NCI-H1694 treated with DMSO at 0.1 percent for 48 hours (cell line): ENCODE results near the gene KATNAL1.

ENCODE experiments used
- DNase-seq: peaks from one replicate; lab custom pipeline; 2025; lab: John Stamatoyannopoulos, UW

The KATNAL1 gene

DNA sequence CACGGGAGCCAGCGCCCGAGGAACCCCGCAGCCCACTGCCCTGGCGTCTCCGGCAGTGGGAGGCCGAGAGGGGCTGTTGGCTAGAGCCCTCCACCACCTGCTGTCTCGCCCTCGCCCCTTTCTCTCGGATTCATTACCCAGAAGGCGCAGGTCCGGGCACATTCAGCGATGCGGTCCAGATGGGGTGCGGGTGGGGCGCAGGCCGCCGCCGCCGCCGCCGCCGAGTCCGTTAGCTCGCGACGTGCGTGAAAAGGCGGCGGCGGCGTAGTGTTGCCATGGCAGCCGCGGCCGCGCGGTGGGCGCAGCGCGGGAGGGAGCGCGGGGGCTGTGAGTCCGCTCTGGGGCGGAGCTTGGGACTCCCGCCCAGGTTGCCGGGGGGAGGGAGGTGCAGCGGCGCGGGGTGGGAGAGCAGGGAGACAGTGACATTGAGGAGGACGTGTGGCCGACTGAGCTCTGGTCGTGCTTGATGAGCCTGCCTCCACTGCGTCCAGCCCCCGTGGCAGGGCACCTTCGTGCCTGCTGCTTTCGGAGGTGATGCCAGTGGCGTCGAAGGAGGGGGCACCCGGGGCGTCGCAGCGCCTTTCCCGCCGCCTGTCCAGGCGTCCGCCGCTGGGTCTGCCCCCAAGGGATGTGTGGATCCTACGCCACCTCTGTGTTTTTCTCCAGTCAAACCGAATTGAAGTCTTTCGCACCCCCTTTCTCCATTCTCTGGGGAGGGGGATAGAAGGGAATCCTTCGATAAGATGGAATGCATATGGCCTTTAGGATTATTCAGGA is at the start of gene KATNAL1:
KATNAL1 (minus strand) TSS at position 358 of the 777 bp plus-strand sequence. CDS start 23,774 bp downstream, outside the sequence.
- peak; percentile 51 for DNase-seq

- DNase-seq: no peak
These were observed 48.5 kb upstream of the KATNAL1 start for GRCh38 chr13:30355839-30356238.

GRCh38 chr13:30355384-30355699 is 48.0 kb upstream of the KATNAL1 start:
- no peak for DNase-seq

GRCh38 chr13:30354493-30355383 is 47.4 kb upstream of the KATNAL1 start:
- no peak for DNase-seq

DNA sequence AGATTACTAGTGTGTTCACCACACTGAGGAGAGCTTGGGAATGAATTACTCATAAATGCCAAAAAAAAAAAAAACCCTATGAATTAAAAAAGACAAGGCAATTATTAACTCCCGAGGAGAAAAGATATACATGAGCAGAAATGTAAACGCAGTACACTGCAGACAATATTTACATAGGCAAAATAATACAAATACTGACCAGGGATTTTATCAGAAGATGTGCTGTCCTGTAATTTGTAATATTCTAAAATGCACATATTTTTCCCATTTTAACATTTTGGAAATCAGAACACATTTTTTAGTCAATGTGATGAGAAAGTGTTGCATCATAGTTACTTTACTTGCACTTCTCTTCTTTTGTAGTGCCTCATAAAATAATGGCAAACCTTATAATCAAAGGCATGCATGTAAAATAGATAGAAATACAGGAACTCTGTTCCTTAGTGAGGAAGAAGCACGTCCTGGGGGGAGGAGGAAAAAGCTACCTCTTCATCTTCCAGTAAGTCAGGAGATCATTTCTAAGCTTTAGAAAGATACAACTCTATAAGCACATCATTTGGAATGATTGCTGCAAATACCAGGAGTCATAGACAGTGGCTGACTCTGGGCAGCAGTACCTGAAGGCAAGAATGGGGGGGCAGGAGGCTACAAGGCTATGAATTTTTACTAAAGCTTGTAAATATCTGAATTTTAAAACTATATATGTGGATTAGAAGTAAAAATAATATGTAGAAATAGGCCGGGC is 46.3 kb upstream of the KATNAL1 start:
- DNase-seq: no peak

GRCh38 chr13:30353060-30353459 is 45.7 kb upstream of the KATNAL1 start:
- no peak for DNase-seq

GRCh38 chr13:30352121-30352520 is 44.8 kb upstream of the KATNAL1 start:
- no peak for DNase-seq

DNA sequence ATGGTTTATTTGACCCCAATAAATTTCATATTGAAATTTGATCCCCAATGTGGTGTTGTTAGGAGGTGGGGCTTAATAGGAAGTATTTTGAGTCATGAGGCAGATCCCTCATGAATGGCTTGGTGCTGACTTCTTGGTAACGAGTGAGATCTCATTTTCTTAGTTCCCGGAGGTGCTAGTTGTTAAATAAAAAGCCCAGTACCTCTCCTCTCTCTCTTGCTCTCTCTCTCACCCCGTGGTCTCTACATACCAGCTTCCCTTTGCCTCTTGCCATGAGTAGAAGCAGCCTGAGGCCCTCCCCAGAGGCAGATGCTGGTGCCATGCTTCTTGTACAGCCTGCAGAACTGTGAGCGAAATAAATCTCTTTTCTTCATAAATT is 39.4 kb upstream of the KATNAL1 start:
- DNase-seq: no peak

- DNase-seq: no peak
These were observed 38.9 kb upstream of the KATNAL1 start for GRCh38 chr13:30346153-30346788.

- DNase-seq: no peak
These were observed 38.2 kb upstream of the KATNAL1 start for GRCh38 chr13:30345426-30346100.

DNA sequence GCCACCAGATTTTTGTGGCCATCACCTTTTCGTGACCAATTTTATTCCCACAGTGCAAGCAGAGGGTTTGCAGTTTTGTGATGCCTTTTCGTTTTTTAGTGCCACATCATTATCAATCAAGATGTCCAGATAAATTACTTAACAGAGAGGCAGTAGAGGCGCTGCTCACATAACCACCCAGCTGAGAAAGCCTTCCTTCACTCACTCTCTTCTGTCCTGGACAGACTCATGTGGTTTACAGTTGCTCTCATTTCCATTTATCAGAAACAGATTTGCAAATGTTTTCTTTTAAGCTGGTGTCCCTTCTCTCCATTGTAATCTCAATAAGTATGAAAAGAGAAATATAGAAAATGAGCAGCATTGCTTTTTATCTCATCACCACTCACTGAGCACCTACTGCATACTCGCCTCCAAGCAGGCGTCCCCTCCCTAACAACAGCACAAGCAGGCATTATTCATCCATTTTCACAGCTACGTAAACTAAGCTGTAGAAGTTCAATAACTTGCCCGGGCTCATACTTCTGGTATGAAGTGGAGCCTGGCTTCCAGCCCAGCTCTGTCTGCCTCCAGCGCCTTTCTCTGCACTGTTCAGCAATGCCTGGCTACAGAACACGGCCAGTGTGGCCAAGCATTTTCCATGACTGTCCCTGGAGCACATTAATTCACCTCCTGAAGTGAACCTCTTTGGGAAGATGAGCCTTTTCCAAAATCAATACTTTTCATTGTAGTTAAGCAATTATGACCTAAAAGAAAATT is 34.6 kb upstream of the KATNAL1 start:
- peak; percentile 4 for DNase-seq

DNA sequence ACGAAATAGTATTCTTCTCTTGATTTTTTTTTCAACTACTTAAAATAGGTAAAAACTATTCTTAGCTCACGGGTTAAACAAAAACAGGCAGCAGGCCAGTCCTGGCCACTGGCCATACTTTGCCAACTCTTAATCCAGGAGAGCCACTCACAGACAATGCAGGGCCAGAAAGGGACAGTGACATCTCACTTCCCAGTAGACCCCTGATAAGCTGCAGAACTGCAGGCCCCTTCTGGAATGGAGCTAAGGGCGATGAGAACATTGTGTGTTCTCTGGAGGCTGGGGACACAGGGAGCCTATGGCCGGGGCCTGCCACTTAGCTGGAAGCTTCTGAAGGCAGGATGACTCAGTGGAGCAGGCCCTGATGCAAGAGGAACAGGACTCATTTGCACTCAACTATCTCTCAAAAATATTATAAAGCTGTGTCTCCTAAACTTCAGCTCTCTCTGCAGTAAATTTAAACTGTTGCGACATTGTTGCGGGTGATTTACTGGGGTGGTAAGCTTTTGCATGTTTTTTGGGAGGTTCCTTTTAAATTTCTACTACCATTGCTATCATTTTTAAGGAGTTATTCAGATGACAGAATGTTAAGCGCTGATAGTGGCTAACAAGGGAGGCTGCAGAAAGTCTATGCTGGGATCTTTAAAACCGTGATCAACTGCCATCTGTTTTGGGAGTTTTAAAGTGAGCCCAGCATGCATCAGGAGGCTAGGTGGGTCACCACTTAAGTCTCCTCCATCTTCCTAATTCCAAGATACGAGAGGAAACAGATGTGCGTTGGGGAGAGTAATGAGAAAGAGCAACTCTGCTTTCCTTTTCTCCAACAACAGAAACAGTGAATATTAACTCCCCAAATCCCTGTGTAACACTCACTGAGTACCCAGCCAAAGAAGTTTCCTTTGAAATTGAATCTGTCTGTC is 33.2 kb upstream of the KATNAL1 start:
- DNase-seq: no peak

DNA sequence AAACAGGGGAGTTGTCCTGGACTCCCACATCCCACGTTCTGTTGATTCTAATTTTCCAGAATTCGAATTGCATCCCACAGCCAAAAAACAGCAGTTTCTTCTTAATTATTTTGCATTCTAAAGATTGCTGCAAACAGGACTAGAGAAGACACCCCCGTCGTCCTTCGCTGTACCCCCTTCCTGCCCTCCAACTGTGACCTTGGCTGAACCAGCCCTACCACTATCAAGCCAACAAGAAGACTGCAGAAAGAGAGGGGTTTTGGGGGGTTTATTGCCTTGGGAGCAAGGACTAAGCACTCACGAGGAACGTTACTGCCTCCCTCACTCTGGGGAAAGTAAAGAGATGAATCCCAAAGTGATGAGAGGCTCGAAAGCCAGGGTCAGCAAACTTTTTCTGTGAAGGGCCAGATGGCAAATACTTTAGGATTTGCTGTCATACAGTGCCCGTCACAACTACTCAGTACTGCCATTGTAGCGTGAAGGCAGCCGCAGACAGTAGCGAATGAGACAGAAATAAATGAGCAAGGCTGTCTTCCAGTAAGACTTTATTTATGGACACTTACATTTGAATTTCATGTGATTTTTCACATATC is 32.5 kb upstream of the KATNAL1 start:
- DNase-seq: no peak

- DNase-seq: no peak
These were observed 31.6 kb upstream of the KATNAL1 start for GRCh38 chr13:30338952-30339351.

- DNase-seq: no peak
These were observed 31.0 kb upstream of the KATNAL1 start for GRCh38 chr13:30338331-30338851.

DNA sequence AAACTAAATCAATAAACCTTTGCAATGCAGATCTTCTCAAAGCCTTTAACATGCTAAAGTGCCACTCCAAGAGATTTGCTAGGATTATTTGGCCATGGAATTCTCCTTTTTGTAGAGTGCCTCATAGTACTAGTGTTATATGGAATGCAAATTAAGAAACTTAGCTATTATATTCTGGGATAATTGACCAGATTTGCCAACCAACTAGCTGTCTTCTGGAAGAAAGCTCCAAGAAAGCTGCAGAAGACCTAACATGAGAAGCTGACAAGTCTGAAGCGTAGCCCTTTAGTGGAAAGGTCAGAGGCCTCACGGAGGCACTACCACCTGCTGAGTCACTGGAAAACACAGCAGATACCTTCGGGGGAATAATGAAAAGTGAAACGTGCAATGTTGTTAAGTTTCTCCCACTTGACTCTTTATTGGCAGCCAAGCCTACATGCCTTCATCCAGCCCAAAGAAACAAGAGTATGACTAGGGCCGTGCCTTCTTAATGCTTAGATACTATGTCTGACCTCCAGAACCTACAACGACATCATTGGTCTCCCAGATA is 29.8 kb upstream of the KATNAL1 start:
- no peak for DNase-seq

DNA sequence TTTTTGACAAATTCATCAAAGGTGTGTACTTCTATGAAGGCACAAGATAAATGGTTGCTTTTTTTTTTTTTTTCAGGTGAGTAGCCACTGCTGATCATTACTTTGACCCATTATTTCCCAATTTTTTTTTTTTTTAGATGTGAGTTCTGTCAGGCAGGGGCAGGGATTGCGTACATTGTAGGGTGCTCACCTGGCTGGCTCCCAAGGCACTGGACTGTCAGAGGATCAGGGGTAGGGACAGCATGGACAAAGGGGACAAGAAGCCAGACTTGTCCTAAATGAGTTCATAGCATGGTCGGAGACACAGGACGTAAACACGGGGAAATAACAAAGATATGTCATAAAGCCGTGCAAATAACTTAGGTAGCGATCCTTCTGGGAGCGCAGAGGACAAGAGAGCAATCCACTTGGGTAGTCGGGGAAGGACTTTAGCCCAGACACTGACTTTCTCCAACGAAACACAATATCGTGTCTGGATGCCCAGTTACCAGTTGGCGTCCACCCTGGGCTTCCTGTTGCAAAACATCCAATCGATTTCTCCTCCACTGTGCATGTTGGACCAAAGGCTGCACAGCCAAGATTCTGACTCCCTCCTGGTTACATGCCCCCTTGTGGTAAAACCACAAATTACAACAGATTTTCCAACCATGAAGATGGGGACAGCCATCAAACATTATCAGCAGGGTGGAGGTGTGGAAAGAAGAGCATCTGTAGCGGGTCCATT is 27.5 kb upstream of the KATNAL1 start:
- DNase-seq: no peak

GRCh38 chr13:30333616-30334015 is 26.3 kb upstream of the KATNAL1 start:
- no peak for DNase-seq
